Dermis lymphatic vessel endothelial cell (primary cell): ENCODE results near the gene SERPINB5. TPM values are rescaled to one million over a fixed set of nuclear protein-coding genes. Genes with fewer than 3 reads are reported as not detected.

Experiments
- total RNA-seq: library from RNA; depleted of rRNA; stranded (reverse); fragments of >200 nt; gene quantifications from 2 replicates; pipeline ENCODE4 v1.2.1, GENCODE V29; 2014

The SERPINB5 gene
- not detected in 2 replicates for total RNA-seq

DNA sequence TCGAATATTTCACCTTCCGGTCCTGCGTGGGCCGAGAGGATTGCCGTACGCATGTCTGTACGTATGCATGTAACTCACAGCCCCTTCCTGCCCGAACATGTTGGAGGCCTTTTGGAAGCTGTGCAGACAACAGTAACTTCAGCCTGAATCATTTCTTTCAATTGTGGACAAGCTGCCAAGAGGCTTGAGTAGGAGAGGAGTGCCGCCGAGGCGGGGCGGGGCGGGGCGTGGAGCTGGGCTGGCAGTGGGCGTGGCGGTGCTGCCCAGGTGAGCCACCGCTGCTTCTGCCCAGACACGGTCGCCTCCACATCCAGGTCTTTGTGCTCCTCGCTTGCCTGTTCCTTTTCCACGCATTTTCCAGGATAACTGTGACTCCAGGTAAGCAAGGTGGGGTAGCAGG lies at the start of gene SERPINB5:
SERPINB5 (plus strand) TSS at position 291 of the 400 bp plus-strand sequence. CDS start 7,471 bp downstream, outside the sequence.

GRCh38 chr18:63542069-63542468 lies 65.3 kb downstream of the SERPINB5 start, which contains the start of gene SERPINB12:
Gene SERPINB12 (plus strand): TSS chr18:63542369. CDS start chr18:63556160, 13,791 bp downstream.

Other genes starting within 250 kb of the SERPINB5 start
- 0.98 and 2.1 TPM in 2 replicates for gene BCL2, start 157.2 kb upstream of the SERPINB5 start, total RNA-seq
- gene KDSR, start 109.8 kb upstream of the SERPINB5 start, total RNA-seq = 17.2 and 20.9 TPM in 2 replicates
- gene VPS4B, start 54.5 kb upstream of the SERPINB5 start, total RNA-seq = 53.6 and 61.9 TPM in 2 replicates
- not detected in 2 replicates for gene SERPINB12, start 65.4 kb downstream of the SERPINB5 start, total RNA-seq
- gene SERPINB13, start 110.4 kb downstream of the SERPINB5 start, total RNA-seq = not detected in 2 replicates
- not detected in 2 replicates for gene SERPINB4, start 167.3 kb downstream of the SERPINB5 start, total RNA-seq
- not detected in 2 replicates for gene SERPINB3, start 184.9 kb downstream of the SERPINB5 start, total RNA-seq
- not detected in 2 replicates for gene SERPINB11, start 226.0 kb downstream of the SERPINB5 start, total RNA-seq